Activated CD4-positive, alpha-beta T cell treated with anti-CD3 and anti-CD28 coated beads, Interleukin-2, Interleukin-4, amounts not matched to agents 100 ng/mL and 50 ng/mL, durations not matched to agents 16 hours and 8 hours (primary cell): ENCODE measurements around the gene TRIM9.
"Not testable (repeated sequence)": the region's sequence is repeated elsewhere in the genome, so short reads cannot be mapped to it uniquely, and the experiment has no call there.

Source experiments
- DNase-seq: peaks from one replicate; pipeline ENCODE4 v3.0.0-alpha.2; 2020; ENCODE audit warnings: low spot score

The TRIM9 gene

DNA sequence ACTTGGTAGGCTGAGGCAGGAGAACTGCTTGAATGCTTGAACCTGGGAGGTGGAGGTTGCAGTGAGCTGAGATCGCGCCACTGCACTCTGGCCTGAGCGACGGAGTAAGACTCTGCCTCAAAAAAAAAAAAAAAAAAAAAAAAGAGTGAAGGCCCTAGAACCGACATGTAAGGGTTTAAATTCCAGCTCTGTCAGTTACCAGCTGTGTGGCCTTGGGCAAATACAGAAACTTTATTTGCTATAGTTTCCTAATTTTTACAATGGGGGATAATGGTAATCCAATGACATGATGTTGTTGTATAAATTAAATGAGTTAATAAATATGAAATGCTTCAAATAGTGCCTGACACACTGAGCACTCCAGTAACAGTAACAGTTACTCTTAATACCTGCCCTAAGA is 131.0 kb downstream of the TRIM9 start:
- DNase-seq: no peak

DNA sequence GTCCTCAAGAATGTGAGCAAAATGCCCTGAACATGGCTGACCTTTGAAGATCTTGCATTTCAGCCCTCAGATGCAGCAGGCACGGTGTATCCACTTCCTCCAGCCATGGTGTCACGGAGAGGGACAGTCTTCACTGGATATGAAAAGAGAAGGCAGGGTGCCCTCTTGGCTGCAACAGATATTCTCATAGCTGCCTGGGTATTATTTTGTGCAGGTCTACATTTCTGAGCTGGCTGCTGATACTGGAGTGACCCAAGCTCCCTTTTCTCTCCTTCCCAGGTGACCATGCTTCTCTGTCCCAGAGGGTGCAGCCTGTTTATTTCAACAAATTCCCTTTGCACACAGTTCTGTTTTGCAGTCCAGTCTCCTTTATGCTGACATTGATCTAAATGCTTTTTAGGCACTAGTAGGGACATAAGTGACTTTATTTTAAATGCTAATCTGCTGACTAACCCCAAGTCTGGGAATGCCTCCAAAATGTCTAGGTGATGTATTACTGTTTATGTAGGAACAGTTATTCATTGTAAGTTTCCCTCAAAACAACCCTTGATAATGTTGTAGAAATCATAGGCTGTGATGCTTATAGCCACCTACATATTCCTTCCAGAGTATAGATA is 133.2 kb downstream of the TRIM9 start:
- DNase-seq: no peak

DNA sequence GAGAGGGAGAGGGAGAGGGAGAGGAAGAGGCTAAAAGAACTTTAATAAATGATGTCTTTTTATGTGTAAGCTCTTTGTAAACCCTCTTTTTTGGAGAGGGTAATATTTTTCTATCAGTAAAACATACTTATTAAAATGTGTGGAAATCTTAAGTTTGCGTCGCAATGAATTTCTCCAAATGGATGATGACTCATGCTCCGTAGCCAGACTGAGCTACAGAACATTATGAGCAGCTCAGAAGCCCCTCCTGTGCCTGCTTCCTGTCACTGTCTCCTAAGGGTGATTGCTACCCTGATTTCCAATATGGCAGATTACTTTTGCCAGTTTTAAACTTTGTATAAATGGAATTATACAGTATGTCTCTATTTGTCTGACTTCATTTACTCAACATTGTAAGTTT is 137.6 kb downstream of the TRIM9 start:
- DNase-seq: no peak

DNA sequence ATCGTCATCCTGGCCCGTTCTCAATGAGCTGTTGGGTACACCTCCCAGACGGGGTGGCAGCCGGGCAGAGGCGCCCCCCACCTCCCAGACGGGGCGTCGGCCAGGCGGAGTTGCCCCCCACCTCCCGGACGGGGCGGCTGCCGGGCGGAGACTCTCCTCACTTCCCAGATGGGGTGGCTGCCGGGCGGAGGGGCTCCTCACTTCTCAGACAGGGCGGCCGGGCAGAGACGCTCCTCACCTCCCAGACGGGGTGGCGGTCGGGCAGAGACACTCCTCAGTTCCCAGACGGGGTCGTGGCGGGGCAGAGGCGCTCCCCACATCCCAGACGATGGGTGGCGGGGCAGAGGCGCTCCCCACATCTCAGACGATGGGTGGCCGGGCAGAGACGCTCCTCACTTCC is 138.5 kb downstream of the TRIM9 start:
- DNase-seq: not testable (repeated sequence)

DNA sequence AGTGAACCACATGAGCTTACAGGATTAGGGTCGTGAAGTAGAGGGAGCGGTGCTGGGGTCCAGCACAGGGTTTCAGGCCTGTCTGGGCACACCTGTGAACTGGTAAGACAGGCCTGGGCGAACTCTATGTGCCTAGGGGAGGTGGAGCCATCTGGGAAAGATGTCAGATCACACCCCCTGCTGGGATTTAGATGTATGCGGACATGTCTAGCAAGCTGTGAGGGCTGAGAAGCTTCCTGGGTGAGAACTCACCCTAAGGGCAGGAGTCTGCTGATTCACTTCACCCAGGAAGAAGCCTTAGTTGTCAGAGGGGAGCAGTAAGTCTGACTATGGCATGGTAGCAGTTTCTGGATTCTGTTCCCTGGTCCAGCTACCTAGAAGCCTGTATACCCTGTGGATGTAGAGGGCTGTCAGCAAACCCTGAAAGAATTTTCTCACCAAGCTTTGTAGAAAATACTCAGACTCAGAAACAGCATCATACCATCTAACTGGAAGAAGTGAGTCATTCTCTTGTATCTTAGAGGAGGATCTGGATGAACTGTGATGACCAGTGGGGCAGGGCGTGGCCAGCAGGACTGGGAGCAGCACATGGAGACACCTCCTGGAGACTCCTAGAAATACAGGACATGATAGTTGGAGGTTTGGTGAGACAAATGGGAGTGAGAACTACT is 139.4 kb downstream of the TRIM9 start:
- DNase-seq: peak; percentile 57

DNA sequence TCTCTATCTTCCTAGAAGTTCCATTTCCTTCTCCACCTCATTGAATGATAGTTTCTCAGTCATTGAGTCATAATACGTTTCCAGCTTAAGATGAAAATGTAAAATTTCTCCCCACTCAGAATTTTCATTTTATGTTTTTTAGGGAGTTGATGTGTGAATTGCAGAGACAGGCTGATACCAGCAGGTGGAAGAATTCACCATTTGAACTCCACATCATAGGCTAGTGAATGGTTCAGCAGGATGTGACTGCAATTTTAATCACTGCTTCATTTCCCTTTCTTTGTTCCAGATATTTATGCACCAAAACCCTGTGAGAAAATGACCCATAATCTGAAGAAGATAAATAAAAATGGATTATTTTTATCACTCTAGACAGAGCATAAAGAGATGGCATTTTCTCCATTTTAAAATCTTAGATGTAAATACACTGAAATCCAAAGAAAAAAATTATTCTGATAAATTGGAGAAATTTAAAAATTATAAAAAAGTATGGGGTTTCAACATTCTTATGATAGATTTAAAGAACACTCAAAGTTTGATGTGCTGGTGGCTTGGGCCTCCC is 140.0 kb downstream of the TRIM9 start:
- DNase-seq: peak; percentile 25

DNA sequence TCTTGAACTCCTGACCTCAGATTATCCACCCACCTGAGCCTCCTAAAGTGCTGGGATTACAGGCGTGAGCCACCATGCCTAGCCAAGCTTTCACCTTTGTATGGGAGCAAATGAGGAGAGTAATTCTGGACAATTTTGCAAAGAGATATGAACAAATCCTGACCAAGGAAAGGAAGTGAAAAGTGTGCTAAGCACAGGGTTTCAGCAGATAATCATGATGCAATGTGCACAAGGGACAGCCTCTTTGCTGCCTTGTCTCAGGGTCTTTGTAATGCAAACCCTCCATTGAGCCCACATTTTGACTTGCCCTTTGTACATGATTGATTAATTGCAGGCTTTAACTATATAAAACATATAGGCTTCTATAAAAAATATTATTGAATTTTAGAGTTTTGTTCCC is 141.4 kb downstream of the TRIM9 start:
- no peak for DNase-seq

DNA sequence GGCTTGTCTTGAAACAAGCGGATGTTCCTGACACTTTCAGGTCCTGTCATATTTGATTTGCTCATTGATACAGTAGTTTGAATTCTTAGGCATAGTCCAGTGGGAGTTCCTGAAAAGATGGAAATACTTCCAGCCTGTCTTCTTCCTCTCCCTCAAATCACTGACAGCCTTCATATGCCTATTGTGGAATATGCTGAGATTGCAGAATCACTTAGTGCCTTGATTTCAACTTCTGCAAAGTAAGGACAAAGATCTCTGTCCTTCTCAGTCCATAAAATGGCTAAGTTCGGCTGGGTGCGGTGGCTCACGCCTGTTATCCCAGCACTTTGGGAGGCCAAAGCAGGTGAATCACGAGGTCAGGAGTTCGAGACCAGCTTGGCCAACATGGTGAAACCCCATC is 143.9 kb downstream of the TRIM9 start:
- DNase-seq: no peak

DNA sequence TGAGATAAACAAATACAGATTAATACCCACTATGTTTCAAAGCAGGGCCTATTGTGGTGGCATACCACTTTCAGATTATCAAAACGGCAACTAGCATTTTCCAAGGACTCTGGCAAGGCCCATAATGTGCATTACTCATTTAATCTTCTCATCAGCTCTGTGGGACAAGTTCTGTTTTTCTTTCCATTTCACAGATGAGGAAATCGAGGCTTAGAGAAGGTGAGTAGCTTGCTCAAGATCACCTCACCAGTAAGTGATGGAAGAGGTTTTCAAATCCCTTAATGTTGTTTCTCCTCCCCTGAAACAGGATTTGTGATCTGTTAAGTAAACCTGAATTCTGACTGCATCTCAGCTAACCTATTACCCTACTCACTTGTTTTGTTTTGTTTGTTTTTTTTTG is 146.7 kb downstream of the TRIM9 start:
- no peak for DNase-seq

DNA sequence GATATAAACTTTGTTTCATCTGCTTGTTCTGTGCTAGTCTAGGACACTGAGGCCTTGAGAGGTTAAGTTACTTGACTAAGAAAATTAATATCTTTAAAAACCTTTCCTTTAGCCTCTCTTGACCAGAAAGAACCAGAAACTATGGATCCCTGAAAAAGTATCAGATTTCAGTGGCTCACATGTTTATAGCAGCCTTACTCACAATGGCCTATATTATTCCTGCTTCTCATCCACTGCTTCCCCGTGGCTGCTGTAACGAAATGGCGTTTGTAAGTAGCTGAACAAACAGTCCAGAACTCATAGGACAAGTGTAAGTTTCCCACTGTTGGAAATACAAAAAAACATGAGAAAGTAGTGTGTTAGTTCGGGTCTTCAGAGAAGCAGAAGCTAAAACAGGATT is 147.5 kb downstream of the TRIM9 start:
- DNase-seq: no peak

DNA sequence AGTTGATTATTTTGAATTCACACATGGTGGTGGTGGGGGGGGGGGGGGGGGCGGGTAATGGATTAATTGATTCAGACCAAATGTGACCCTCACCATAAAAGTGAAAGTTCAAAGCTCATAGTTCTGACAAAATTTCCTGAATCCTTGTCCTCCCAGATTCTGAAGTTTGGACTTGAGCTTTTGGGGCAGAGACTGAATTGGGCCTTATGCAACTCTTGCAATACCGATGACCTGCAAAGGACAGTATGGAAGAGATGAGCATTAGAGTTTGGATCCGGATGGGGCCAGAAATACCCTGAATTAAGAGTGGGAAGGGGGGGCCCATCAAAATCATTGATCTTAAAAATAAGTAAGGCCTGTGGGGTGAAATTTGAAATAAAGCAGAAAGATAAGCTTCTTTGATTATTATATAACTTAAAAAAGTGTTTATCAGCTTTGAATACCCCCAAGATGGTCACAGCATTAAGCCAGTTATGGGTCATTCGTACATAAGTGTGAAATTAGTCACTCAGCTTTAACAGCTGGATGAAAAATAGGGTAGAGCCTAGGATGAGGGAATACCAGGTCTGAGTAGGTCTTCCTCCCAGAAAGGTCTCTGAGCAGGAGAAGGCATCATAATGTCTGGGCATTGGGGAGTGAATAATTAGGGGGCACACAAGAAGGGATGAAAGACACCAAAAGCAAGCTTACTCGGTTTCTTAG is 148.5 kb downstream of the TRIM9 start:
- DNase-seq: no peak

DNA sequence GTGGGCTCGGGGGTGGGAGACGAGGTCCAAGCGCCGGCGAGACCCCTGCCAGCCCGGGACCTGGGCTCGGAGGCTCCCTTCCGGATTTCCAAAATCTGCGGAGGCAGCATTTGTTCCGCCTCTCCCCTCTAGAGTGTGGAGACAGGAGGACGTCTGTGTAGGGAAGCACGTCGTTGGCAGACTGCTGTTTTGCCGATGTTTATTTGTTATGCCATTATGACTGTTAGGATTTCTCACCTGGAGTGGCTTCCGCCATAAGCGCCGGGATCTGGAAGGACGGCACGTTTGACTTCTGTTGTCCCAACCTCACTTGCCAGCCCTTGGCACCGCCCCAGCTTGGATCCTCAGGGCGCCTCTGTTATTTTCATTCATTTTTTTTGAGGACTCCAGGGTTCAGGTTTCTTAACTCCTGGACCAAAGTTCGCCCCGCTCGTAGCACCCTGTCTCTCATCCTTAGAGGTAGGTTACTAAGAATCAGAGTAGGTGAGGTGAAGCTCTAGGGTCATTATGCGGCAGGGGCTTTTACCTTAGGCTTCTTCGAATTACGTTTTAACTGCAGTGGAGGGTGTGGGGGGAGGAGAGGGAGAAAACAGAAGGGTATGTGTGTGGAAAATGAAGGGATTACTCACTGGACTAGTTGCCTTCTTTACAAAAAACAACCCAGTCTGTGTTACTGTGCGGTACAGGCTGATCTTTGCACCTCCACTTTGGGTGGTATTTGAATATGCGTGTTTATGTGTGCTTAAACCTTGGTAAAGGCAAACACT is 150.1 kb downstream of the TRIM9 start:
- no peak for DNase-seq

DNA sequence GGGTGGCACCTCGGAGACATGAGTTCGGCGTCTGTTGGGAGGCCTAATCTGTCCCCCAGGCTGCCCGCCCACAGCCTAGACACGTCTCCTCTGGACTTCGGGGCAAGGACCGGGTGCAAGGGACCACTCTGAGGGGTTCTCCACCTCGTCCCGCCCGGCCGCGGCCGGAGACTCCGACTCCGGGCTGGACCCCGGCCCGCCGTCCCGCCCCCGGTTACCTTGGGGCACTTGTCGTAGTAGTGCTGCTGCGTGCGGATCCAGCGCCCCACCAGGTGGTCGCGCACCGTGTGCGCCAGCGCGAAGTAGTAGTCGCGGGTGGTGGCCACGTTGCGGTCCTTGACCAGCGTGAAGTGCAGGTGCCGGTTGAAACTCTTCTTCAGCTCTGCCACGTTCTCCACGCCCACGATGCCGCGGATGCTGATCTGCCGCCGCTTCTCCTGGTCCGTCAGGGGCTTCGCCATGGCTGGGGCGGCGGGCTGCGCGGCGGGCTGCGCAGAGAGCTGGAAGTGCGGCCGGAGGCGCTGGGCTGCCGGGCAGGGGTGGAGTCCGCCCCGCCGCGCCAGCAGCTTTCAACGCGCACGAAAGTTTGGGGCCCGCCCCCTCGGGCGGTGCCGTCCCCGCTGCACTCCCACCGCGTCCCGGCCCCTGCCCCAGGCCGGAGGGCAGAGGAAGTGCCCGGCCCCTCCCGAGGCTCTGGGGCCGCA is 150.8 kb downstream of the TRIM9 start, which contains the start of gene PYGL:
Gene PYGL, minus strand, starts transcription at position 541 of the 704 bp plus-strand sequence. Its CDS starts 80 bp downstream, at position 461.
- DNase-seq: peak; percentile 17

DNA sequence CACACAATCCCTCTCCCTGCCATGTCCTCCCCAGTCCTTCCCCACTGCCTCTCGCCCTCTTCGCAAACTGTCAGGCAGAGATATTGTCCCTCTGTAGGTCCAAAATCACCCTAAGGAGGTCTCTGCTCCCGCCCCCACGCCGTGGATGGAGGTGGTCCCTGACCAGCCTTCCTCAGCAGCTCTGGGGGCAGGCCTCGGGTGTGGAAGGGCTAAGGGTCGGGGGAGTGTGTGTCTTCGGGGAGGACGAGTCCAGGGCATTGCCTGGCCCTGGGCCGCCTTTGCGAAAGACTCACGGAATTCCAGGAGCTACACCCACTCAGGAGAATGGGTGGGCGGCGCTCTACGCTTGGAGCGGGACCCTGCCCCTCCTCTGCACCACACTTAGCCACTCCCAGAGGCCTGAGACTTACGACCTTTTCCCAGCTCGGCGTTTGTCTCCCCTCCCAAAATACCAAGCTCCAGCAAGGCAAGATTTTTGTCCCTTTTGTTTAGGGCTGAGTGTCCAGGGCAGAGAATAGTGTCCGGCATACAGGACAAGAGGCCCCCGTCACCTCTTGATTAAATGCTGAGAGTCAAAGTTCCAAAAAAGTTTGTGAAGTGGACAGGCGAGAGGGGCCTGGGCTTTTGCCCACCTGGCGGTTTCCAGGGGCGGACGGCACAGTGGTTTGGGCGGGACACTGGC is 151.5 kb downstream of the TRIM9 start:
- DNase-seq: no peak

DNA sequence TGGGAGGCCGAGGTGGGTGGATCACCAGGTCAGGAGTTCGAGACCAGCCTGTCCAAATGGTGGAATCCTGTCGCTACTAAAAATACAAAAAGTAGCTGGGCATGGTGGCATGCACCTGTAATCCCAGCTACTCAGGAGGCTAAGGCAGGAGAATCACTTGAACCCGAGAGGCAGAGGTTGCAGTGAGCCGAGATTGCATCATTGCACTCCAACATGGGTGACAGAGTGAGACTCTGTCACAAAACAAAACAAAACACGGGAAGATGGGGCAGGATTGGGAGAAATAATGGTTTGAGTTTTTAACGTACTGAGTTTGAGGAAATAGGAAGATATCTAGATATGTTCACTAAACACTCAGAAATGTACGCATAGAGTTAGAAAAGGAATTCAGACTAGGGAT is 153.3 kb downstream of the TRIM9 start:
- DNase-seq: not testable (repeated sequence)

DNA sequence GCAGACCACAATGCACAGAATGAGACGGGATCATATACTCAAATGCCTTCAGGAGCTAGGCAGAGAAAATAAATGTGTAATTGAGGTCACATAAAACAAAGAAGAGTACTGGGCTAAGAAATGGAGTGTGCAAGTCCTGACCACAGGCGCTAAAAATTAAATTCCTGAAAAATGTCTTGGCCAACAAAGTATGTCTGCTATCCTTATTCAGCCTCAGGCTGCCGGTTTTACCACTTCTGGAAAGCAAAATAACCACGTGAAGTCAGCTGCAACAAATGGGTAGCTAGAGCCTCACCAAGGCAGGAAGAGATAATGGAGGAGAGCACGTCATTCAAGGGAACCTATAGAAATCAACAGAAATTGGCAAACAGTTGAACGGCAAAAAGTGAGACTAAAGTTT is 153.8 kb downstream of the TRIM9 start:
- no peak for DNase-seq

DNA sequence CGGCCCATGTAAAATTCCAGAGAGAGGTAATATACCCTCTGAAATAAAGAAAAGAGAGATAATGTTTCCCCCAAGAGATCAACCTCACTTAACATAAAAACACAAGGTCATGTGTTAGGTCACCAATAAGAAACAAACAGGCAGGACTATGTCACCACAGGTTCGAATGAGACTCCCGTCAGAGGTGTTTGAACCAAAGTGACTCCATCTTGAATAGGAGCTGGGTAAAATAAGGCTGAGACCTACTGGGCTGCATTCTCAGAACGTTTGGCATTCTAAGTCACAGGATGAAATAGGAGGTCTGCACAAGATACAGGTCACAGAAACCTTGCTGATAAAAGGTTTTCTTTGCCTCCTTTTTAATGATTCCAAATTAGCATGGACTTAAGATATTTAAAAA is 157.1 kb downstream of the TRIM9 start:
- no peak for DNase-seq

DNA sequence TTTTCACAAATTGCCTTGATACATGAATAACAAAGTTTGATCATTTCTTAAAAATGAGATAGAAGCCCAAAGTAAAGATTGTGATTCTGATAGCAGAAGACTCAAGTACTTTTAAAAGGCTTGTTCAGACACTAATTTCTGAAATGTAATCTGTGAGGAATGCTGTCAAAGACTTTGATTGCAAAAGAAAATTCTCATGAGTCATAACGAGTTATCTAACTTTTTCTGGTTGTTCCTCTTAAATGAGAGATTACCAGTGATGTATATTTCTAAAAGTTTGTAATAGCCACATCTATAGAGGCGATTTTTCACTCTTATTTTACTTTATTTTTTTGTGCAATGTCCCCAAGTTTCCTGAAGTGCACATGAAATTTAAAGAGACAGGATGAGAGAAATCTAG is 157.6 kb downstream of the TRIM9 start:
- no peak for DNase-seq

DNA sequence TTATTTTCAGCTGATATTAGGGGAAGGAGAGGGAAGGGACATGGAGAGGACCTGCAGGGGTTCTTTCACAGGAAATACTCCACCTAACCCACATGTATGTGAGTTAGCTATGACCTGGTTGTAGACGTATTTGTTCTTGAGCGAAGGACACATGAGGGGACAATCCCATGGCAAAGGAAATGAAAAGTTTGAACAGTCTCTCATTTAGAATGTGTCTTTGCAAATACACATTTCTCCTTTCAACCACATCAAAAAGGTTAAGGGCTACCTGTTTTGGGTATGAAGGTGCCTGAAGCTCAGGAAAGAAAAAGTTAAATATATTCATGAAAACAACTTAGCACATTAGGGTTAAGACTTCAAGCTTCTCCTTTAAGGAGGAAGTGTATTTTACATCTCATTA is 158.0 kb downstream of the TRIM9 start:
- DNase-seq: no peak

DNA sequence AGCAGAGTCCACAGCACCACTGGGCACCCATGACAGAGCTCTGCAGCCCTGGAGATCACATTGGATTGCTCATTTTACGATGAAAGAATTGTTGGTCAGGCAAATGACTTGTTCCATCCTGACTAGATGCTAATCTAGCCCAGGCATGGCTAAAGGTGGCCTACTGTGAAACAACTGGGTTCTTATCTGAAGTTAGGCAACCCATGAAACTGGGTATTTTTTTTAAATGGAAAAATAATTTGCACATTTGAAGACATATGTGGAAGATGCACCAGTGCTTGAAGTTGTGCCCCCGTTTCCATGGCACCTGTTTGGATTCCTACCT is 158.9 kb downstream of the TRIM9 start:
- DNase-seq: no peak
